Measurements from ENCODE around the gene ARHGAP19.

ARHGAP19 gene

DNA sequence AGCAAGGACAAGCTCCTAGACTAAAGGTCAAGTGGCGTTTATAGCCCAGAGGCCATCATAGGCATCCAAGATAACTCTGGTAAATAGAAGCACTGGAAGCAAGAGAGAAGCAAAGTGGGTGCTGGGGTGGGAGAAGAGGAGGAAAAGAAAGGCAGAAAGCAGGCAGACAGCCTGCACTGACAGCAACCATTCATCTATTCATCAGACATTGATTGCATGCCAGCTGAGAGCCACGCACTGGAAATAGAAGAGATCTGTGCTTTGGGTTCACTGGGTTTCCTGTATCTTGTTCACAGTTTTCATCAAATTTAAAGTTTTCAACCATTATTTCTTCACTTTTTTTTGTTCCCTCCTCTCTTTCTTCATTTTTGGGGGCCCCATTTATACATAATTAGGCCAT lies 102.0 kb downstream of the ARHGAP19 start:
- DNase-seq = no peak

DNA sequence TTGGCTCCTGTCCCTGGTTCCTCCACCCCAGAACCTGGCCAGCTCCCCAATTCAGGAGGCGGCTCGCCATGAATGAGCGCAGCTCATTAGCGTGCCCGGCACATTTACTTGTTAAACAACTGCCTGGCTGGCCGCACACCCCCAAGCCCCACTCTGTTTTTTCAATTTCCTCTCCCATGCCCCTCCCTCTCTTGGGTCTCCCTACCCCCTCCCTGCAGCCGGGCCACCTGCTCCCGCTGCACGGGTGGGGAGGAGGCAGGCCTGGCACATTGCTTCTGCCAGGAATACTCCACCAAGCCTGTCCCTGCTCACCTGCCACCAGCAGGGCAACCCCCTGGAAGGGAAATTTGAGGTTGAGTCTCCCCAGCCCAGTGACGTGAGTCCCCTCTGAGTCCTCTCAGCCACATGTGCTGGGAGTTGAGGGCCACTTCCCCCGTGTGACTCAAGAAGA lies 104.2 kb downstream of the ARHGAP19 start:
- DNase-seq = no peak

- DNase-seq = no peak
Observed at GRCh38 chr10:97186911-97187310, 105.5 kb downstream of the ARHGAP19 start.

- no peak for DNase-seq
Observed at GRCh38 chr10:97185326-97186058, 106.9 kb downstream of the ARHGAP19 start, which contains the start of gene SLIT1. TSS of gene SLIT1 (minus strand) at chr10:97185959. CDS start at chr10:97185674, 285 bp downstream.

GRCh38 chr10:97184971-97185325 lies 107.5 kb downstream of the ARHGAP19 start:
- DNase-seq = no peak

DNA sequence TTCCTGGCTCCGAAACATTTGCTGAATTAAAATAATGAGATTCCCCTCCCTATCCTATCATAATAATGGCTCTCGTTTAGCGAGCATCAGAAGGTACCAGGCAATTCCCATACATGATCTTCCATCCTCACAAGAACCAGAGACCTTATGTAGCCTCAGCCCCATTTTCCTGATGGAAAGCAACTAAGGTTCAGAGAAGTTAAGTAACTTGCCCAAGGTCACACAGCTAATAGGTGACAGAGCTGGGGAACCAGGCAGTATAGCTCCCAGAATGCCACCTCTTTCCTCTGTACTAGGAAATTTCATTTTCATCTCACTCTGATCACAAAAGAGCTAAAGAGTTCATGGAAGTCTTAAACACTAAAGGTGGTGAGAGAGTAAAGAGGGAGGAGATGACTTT lies 109.1 kb downstream of the ARHGAP19 start:
- no peak for DNase-seq

DNA sequence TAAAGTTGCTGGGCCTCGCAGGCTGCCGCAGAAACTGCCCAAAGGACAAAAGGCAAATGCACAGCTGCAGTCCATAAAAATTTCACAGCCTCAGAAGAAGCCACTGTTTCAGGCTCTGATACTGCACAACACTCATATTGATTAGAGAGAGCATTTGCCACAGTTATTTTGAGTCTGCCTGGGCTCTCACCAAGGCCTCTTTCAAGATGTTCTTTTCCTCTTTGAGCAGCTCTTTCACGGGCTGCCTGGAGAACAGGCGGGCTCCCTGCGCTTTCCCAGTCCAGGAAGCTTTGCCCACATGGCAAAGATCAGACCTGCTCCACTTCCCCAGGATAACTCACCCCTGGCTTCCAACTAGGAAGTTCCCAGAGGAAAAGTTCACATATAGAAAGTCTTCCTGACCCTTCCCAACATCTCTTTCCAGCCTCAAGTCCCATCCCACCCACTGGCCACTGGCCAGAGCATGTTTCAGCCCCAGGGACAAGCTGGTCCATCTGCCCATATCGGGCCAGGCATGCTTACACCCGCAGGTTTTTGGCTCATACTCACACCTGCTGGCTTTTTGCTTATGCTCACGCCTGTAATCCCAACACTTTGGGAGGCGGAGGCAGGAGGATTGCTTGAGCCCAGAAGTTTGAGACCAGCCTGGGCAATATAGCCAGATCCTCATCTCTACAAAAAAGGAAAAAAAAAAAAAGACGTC lies 110.0 kb downstream of the ARHGAP19 start:
- DNase-seq = no peak

- no peak for DNase-seq
Observed at GRCh38 chr10:97180986-97181385, 111.5 kb downstream of the ARHGAP19 start.

GRCh38 chr10:97180363-97180755 lies 112.1 kb downstream of the ARHGAP19 start:
- no peak for DNase-seq

- no peak for DNase-seq
Observed at GRCh38 chr10:97179731-97180362, 112.6 kb downstream of the ARHGAP19 start.

DNA sequence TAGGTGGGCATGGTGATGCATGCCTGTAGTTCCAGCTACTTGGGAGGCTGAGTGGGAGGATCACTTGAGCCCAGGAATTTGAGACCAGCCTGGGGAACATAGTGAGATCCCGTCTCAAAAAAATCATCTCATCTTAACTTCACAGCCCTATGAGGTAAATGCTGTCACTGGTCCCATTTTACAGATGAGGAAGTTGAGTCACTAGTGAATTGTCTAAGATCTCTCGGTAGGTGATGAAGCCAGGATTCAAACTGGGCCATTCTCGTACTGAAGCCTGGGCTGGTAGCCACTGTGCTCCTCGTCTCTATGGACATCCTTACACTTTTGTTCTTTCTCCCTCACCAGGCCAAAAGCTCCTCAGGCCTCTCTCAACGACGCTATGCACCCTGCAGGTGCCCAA lies 113.1 kb downstream of the ARHGAP19 start:
- no peak for DNase-seq

DNA sequence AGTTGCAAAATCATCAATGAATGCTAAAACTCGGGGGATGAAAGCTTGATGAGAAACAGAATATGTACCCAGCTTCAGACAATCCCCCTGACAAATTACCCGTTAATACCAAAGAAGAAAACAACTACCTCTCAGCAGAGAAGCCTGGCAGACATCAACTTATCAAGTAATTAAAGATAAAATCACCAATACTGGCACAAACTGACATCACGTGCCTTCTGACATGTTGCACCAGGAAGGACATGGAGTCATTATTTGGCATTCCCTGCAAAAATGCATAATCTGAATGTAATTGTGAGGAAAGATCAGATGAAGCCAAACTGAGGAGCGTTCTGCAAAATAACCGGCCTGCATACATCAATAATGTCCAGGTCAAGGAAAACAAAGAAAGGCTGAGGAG lies 114.4 kb downstream of the ARHGAP19 start:
- no peak for DNase-seq

- no peak for DNase-seq
Observed at GRCh38 chr10:97176226-97176625, 116.2 kb downstream of the ARHGAP19 start.

DNA sequence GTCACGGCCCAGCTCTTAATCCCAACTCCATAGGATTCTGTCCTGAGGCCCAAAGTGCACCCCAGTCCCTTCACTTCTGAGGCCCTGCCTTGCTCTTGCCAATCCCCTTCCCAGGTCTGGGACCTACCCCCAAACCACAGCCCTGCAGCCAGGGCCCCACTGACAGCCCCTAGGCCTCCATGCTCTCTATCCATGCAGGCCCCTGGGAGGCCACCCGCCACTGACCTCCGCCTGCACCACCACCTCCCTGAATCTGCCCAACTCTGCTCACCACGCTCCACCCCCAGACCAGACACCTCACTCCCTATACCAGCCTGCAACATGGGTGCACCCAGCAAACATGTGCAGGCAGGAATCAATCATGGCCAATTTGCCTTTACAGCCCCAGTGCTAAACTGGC lies 116.9 kb downstream of the ARHGAP19 start:
- DNase-seq = no peak

- no peak for DNase-seq
Observed at GRCh38 chr10:97174941-97175340, 117.5 kb downstream of the ARHGAP19 start.

DNA sequence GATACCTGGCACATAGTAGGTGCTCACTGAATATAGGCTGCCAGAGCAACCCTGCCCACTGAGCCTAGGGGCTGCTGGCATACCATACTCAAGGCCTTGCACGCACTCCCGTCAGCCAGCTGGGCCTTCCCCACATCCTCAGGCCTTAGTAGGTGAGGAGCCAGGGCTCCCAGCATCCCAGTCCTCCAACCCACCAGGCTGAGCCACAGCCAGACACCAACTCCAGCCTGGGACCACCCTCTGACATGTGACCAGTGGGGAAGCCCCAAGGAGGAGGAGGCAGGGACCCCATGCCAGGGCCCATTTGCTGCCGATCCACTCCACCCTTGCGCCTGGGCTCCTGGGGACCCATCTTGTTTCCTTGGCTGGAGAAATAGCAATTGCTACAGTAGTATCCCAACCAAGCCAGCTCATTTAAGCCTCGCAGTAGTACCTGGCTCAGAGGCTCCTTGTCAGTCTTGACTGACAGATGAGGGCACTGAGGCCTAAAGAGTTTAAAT lies 118.1 kb downstream of the ARHGAP19 start:
- DNase-seq = no peak

GRCh38 chr10:97173036-97173435 lies 119.4 kb downstream of the ARHGAP19 start:
- no peak for DNase-seq
